GM12878 (cell line): ENCODE results near the gene TRAPPC12. TPM values are rescaled to one million over a fixed set of nuclear protein-coding genes. Genes with fewer than 3 reads are reported as not detected.
A peak's percentile ranks its signal among the peaks of the same experiment; 100 is the strongest.

Source experiments
- CHD2 ChIP-seq: IDR thresholded peaks from 2 replicates; pipeline ENCODE4 v1.6.1; 2011; ENCODE audit warnings: low read depth, low read length, improper control_type of control experiment, borderline replicate concordance
- EED ChIP-seq: sonication (generic); IDR thresholded peaks from 2 replicates; pipeline ENCODE4 v1.6.1; 2016; ENCODE audit warnings: antibody characterized with exemption, low read depth
- ETV6 ChIP-seq, 2 experiments: fragments of 450-650 bp in 1 of 2; IDR thresholded peaks in 1 of 2; conservative IDR thresholded peaks in 1 of 2; 2 replicates each; pipeline ENCODE4 v1.6.1; 2014; ENCODE audit warnings: antibody characterized with exemption in 1 of 2, borderline replicate concordance in 1 of 2, low read depth in 1 of 2, mild to moderate bottlenecking in 1 of 2, moderate library complexity in 1 of 2
- EZH2 ChIP-seq: IDR thresholded peaks from 2 replicates; pipeline ENCODE4 v1.6.1; 2012; ENCODE audit warnings: low read depth, mild to moderate bottlenecking, control low read depth, inconsistent platforms, low read length, borderline replicate concordance; ENCODE audit not compliant: control insufficient read depth
- FOXM1 ChIP-seq: IDR thresholded peaks from 2 replicates; pipeline ENCODE4 v1.6.1; 2012; ENCODE audit warnings: low read depth, mild to moderate bottlenecking, inconsistent platforms, low read length, moderate library complexity
- JUND ChIP-seq: IDR thresholded peaks from 2 replicates; pipeline ENCODE4 v1.6.1; 2012; ENCODE audit warnings: low read depth, mild to moderate bottlenecking, low read length, improper control_type of control experiment, moderate library complexity
- MEF2A ChIP-seq: IDR thresholded peaks from 2 replicates; pipeline ENCODE4 v1.6.1; 2011; ENCODE audit warnings: low read depth, mild to moderate bottlenecking, low read length, moderate library complexity; ENCODE audit not compliant: insufficient read depth
- NFIC ChIP-seq: IDR thresholded peaks from 2 replicates; pipeline ENCODE4 v1.6.1; 2012; ENCODE audit warnings: low read depth, mild to moderate bottlenecking, inconsistent platforms, low read length, moderate library complexity
- NR2F1 ChIP-seq: fragments of 450-650 bp; conservative IDR thresholded peaks from 2 replicates; pipeline ENCODE4 v1.6.1; 2017; ENCODE audit warnings: mild to moderate bottlenecking
- PAX5 ChIP-seq: IDR thresholded peaks from 2 replicates; pipeline ENCODE4 v1.6.1; 2011; ENCODE audit warnings: low read depth, low read length, borderline replicate concordance
- PAX8 ChIP-seq: fragments of 450-650 bp; IDR thresholded peaks from 2 replicates; pipeline ENCODE4 v1.6.1; 2017; ENCODE audit warnings: mild to moderate bottlenecking, moderate library complexity
- RB1 ChIP-seq: fragments of 450-650 bp; formaldehyde crosslinking; IDR thresholded peaks from 2 replicates; pipeline ENCODE4 v1.6.1; 2017; ENCODE audit warnings: mild to moderate bottlenecking, borderline replicate concordance
- SP1 ChIP-seq: IDR thresholded peaks from one replicate; pipeline ENCODE4 v1.6.1; 2011; ENCODE audit warnings: low read depth, low read length
- TCF12 ChIP-seq: IDR thresholded peaks from 2 replicates; pipeline ENCODE4 v1.6.1; 2011; ENCODE audit warnings: low read depth, mild to moderate bottlenecking, low read length
- YY1 ChIP-seq: IDR thresholded peaks from 2 replicates; pipeline ENCODE4 v1.6.1; 2011; ENCODE audit warnings: low read depth, mild to moderate bottlenecking, low read length
- ZBED1 ChIP-seq: IDR thresholded peaks from 2 replicates; pipeline ENCODE4 v1.6.1; 2016; ENCODE audit warnings: borderline replicate concordance
- ZNF274 ChIP-seq: IDR thresholded peaks from one replicate; pipeline ENCODE4 v1.8.0; 2011; ENCODE audit not compliant: insufficient read length, insufficient read depth
- polyA plus RNA-seq, 11 experiments: library from polyadenylated mRNA; depleted of rRNA in 4 of 11; unstranded in 6 of 11; stranded (reverse) in 5 of 11; fragments of >200 nt; fragmentation: Nextera tagmentation in 4 of 11; fragmentation: Illumina TruSeq in 1 of 11; extraction: Ambion mirVana in 4 of 11; extraction: Trizol in 1 of 11; gene quantifications; 1 replicate in 1 of 11; 2 replicates in 10 of 11; pipeline versions ENCODE4 v1.2.1 to v1.2.3, GENCODE V29; 2011 to 2016; ENCODE audit warnings: inconsistent platforms in 2 of 11, missing spikeins in 2 of 11, low read depth in 1 of 11
- total RNA-seq, 4 experiments: library from RNA; depleted of rRNA in 3 of 4; stranded (reverse); fragments of >200 nt in 3 of 4; fragmentation: Illumina TruSeq in 1 of 4; extraction: Trizol in 1 of 4; gene quantifications; 2 replicates each; pipeline versions ENCODE4 v1.2.1 to v1.2.3, GENCODE V29; 2013 to 2021
- TF ChIP-seq, protein P1 (sequence below): fragments of 450-650 bp; IDR thresholded peaks from 2 replicates; pipeline ENCODE4 v1.6.1; 2017; ENCODE audit warnings: mild to moderate bottlenecking, low read depth, inconsistent platforms; ENCODE audit not compliant: poor library complexity, severe bottlenecking
- TF ChIP-seq, protein P2 (sequence below): fragments of 450-650 bp; IDR thresholded peaks from 2 replicates; pipeline ENCODE4 v1.6.1; 2017; ENCODE audit warnings: mild to moderate bottlenecking, moderate library complexity
- TF ChIP-seq, protein P3 (sequence below): fragments of 450-650 bp; IDR thresholded peaks from 2 replicates; pipeline ENCODE4 v1.6.1; 2016; ENCODE audit warnings: mild to moderate bottlenecking, moderate library complexity, borderline replicate concordance

The TRAPPC12 gene
- total and polyA plus RNA-seq, 10 of the 15 experiments (the other 5 are each of a cell fraction or from before 2014, with no cell fraction given), result 8.6 to 77.1 (median 37.4) TPM

DNA sequence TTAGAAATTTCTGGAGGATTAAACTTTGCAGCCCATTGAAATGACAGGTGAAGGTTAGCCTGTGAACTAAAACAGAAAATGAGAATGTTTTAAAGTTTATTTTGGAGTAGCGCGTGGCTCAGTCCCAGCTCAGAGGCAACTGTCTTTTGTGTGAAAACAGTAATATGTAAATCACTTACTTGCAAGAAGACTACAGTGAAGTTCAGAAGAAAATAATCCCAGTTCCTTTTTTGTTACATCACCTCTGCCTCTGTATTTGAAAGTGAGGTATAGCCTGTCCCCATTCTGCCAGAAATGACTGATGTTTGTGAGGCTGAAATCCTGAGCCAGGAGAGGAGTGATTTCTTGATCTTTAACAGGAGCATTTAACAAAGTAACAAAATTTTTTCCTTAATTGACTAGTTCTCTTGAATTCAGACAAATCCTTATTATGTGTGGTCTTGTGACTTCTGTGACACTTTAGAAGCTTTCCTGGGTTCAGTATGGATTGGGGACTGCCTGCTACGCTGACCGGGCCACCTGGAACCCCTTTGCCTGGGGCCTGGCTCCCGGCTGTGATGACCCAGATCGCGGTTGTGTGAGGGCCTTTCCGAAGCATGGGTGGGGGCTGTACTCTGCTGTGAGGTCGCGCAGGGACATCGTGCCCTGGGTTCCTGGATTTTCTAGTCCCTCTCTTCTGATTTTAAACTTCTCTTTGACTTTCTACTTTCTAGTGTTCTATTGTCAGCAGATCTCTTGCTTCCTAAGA lies 24.3 kb downstream of the TRAPPC12 start (continued):
- TF ChIP-seq, protein P1, sequence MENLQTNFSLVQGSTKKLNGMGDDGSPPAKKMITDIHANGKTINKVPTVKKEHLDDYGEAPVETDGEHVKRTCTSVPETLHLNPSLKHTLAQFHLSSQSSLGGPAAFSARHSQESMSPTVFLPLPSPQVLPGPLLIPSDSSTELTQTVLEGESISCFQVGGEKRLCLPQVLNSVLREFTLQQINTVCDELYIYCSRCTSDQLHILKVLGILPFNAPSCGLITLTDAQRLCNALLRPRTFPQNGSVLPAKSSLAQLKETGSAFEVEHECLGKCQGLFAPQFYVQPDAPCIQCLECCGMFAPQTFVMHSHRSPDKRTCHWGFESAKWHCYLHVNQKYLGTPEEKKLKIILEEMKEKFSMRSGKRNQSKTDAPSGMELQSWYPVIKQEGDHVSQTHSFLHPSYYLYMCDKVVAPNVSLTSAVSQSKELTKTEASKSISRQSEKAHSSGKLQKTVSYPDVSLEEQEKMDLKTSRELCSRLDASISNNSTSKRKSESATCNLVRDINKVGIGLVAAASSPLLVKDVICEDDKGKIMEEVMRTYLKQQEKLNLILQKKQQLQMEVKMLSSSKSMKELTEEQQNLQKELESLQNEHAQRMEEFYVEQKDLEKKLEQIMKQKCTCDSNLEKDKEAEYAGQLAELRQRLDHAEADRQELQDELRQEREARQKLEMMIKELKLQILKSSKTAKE, result peak; percentile 69
- TF ChIP-seq NR2F1, result no peak
- TF ChIP-seq TCF12, result no peak
- TF ChIP-seq EZH2, result no peak
- TF ChIP-seq ZNF274, result no peak
- no peak for TF ChIP-seq YY1
- TF ChIP-seq PAX8, result 0 out of 2 replicates have a peak, but pooled peaks have one; percentile 32
- 0 out of 2 replicates have a peak, but pooled peaks have one; percentile 28 for TF ChIP-seq FOXM1
- peak; percentile 74 for TF ChIP-seq NFIC
- TF ChIP-seq CHD2, result peak; percentile 16; the same call in 1 of the 2 replicates
- no peak for TF ChIP-seq ETV6 (conservative IDR thresholded peaks at IDR 0.05 in 1 of 2, IDR thresholded peaks at IDR 0.05 in 1 of 2; ENCODE audit: borderline replicate concordance in 1 of 2, low read depth in 1 of 2)
- TF ChIP-seq, protein P2, sequence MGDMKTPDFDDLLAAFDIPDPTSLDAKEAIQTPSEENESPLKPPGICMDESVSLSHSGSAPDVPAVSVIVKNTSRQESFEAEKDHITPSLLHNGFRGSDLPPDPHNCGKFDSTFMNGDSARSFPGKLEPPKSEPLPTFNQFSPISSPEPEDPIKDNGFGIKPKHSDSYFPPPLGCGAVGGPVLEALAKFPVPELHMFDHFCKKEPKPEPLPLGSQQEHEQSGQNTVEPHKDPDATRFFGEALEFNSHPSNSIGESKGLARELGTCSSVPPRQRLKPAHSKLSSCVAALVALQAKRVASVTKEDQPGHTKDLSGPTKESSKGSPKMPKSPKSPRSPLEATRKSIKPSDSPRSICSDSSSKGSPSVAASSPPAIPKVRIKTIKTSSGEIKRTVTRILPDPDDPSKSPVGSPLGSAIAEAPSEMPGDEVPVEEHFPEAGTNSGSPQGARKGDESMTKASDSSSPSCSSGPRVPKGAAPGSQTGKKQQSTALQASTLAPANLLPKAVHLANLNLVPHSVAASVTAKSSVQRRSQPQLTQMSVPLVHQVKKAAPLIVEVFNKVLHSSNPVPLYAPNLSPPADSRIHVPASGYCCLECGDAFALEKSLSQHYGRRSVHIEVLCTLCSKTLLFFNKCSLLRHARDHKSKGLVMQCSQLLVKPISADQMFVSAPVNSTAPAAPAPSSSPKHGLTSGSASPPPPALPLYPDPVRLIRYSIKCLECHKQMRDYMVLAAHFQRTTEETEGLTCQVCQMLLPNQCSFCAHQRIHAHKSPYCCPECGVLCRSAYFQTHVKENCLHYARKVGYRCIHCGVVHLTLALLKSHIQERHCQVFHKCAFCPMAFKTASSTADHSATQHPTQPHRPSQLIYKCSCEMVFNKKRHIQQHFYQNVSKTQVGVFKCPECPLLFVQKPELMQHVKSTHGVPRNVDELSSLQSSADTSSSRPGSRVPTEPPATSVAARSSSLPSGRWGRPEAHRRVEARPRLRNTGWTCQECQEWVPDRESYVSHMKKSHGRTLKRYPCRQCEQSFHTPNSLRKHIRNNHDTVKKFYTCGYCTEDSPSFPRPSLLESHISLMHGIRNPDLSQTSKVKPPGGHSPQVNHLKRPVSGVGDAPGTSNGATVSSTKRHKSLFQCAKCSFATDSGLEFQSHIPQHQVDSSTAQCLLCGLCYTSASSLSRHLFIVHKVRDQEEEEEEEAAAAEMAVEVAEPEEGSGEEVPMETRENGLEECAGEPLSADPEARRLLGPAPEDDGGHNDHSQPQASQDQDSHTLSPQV, result no peak
- TF ChIP-seq EED, result peak; percentile 51; the same call in 1 of the 2 replicates
- peak; percentile 34 for TF ChIP-seq SP1
- TF ChIP-seq ZBED1, result peak; percentile 37; the same call in 1 of the 2 replicates
- TF ChIP-seq RB1, result no peak
- peak; percentile 73 for TF ChIP-seq MEF2A
- no peak for TF ChIP-seq PAX5
- TF ChIP-seq JUND, result peak; percentile 47; the same call in 1 of the 2 replicates
- TF ChIP-seq, protein P3, sequence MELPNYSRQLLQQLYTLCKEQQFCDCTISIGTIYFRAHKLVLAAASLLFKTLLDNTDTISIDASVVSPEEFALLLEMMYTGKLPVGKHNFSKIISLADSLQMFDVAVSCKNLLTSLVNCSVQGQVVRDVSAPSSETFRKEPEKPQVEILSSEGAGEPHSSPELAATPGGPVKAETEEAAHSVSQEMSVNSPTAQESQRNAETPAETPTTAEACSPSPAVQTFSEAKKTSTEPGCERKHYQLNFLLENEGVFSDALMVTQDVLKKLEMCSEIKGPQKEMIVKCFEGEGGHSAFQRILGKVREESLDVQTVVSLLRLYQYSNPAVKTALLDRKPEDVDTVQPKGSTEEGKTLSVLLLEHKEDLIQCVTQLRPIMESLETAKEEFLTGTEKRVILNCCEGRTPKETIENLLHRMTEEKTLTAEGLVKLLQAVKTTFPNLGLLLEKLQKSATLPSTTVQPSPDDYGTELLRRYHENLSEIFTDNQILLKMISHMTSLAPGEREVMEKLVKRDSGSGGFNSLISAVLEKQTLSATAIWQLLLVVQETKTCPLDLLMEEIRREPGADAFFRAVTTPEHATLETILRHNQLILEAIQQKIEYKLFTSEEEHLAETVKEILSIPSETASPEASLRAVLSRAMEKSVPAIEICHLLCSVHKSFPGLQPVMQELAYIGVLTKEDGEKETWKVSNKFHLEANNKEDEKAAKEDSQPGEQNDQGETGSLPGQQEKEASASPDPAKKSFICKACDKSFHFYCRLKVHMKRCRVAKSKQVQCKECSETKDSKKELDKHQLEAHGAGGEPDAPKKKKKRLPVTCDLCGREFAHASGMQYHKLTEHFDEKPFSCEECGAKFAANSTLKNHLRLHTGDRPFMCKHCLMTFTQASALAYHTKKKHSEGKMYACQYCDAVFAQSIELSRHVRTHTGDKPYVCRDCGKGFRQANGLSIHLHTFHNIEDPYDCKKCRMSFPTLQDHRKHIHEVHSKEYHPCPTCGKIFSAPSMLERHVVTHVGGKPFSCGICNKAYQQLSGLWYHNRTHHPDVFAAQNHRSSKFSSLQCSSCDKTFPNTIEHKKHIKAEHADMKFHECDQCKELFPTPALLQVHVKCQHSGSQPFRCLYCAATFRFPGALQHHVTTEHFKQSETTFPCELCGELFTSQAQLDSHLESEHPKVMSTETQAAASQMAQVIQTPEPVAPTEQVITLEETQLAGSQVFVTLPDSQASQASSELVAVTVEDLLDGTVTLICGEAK, result no peak
